Subcutaneous adipose tissue (tissue), 4 donors: ENCODE data around the gene VAMP8. TPM values are rescaled to one million over a fixed set of nuclear protein-coding genes. Genes with fewer than 3 reads are reported as not detected.

Experiments
- CTCF ChIP-seq: fragments of 450-650 bp; IDR thresholded peaks from one replicate; pipeline ENCODE4 v1.5.1; 2016; ENCODE audit warnings: low read depth, mild to moderate bottlenecking, control low read depth, antibody characterized with exemption, moderate library complexity
- total RNA-seq, 4 donors: library from RNA; depleted of rRNA; stranded (reverse); fragments of >200 nt; gene quantifications; one replicate each; pipeline ENCODE4 v1.1.0, GENCODE V29; 2016

Gene VAMP8
- total RNA-seq, 4 donors from 2014 or later: 6.2 to 140 (median 34.8) TPM

- no peak for TF ChIP-seq CTCF
Measured at GRCh38 chr2:85584857-85585780, 7.7 kb downstream of the VAMP8 start.

GRCh38 chr2:85585781-85586105, 8.4 kb downstream of the VAMP8 start:
- TF ChIP-seq CTCF: no peak

DNA sequence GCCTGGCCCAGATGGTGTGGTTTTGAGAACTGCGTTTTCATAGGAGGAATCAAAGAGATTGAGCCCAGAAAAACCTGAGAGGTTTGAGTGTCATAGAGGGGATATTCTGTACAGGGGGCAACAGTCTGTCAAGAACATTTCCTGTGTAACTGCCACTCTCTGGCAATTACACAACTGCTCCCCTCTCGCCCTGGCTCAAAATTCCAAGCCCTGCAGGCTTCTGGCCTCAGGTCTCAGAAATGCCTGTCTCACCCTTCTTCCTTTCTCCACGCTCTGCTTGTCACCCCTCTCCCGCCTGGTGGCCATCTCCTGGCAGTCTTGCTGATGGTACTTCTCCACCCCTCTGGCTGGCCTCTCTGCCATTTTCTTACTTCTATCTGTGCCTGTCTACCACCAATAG, 10.8 kb downstream of the VAMP8 start:
- no peak for TF ChIP-seq CTCF

- no peak for TF ChIP-seq CTCF
Measured at GRCh38 chr2:85588645-85589044, 11.3 kb downstream of the VAMP8 start.

DNA sequence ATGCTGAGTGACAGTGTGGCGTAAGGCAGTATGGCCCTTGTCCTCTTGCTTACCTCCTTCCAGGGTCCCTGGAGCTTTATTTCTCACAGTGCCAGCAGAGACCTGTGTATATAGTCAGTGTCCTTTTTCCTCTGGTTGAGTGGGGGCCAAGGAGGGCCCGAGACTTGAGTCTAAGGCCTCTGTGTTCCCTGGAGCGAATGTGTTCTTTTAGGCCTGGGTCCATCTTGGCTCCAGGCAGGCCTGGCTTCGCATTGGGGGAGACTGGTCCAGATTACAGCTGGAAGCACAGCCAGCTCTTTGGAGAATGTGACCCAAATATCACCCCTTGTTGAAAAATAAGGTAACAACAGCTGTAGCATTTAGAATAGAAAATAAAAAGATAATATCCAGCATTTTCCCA, 11.8 kb downstream of the VAMP8 start:
- no peak for TF ChIP-seq CTCF

DNA sequence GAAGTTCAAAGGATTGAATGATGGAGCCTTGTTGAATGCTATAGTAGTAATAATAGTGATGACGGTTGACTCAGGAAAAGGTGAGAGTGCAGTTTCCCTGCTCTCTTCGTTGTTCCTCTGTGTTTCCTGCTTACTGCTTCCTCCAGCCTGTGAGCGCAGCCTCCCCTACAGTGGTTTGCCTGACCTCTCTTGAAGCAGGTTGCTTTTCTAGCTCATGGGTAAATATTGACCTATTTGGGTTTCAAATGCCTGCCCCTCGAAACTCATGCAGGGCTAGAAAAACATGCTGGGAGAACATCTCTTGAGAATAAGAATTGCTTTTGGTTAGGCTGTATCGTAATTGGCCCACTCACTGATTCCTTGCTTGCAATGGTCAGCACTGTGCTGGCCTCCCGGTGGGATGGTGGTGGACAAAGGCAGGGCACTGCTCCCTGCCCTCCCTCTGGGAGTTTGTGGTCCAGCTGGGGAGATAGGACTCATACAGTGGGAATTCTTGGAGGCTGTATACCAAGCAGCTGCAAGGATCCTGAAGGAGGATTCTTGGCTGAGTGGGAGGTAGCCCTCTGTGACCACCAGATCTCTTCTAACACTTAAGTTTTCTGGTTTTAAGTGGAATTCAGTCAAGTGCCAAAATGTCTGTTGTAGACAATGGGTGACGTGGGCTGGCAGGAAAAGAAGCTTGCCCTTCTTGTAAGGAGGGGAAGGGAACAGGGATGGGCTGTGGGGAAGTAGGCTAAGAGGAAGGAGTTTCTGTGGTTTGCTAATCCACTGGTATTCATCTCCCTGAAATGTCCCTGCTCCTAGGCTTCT, 12.8 kb downstream of the VAMP8 start:
- TF ChIP-seq CTCF: no peak

GRCh38 chr2:85590950-85591349, 13.6 kb downstream of the VAMP8 start:
- no peak for TF ChIP-seq CTCF
